OCI-LY7 (cell line): ENCODE results near the gene ST6GALNAC2.

Experiments used
- EZH2phosphoT487 ChIP-seq: fragments of 200-600 bp; sonication (generic); IDR thresholded peaks from 2 replicates; pipeline ENCODE4 v1.6.1; 2018; ENCODE audit warnings: low read depth, borderline replicate concordance, mild to moderate bottlenecking, mixed run types, antibody characterized with exemption, low read length, moderate library complexity, mixed read lengths
- TF ChIP-seq, protein P1 (sequence below): fragments of 200-600 bp; sonication (generic); conservative IDR thresholded peaks from 2 replicates; pipeline ENCODE4 v1.5.1; 2014; ENCODE audit warnings: mild to moderate bottlenecking, antibody characterized with exemption, low read length, moderate library complexity, mixed read lengths

DNA sequence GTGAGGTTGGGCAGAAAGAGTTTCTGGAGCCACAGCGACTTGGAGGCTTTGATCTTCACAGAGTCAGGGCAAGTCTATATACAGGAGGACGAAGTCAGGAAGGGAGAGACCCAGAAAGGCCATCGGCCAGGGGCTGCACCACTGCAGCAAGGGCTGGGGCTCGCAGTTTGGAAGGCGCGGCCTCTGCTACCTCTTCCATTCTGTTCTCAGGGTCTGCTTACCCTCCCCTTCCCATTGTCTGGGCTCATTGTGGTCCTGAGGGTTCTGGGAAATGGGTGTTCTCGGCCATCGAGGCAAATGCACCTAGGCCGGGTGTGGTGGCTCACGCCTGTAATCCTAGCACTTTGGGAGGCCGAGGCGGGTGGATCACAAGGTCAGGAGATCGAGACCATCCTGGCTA is 41.9 kb upstream of the ST6GALNAC2 start:
- TF ChIP-seq, protein P1, sequence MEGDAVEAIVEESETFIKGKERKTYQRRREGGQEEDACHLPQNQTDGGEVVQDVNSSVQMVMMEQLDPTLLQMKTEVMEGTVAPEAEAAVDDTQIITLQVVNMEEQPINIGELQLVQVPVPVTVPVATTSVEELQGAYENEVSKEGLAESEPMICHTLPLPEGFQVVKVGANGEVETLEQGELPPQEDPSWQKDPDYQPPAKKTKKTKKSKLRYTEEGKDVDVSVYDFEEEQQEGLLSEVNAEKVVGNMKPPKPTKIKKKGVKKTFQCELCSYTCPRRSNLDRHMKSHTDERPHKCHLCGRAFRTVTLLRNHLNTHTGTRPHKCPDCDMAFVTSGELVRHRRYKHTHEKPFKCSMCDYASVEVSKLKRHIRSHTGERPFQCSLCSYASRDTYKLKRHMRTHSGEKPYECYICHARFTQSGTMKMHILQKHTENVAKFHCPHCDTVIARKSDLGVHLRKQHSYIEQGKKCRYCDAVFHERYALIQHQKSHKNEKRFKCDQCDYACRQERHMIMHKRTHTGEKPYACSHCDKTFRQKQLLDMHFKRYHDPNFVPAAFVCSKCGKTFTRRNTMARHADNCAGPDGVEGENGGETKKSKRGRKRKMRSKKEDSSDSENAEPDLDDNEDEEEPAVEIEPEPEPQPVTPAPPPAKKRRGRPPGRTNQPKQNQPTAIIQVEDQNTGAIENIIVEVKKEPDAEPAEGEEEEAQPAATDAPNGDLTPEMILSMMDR, result no peak
- no peak for TF ChIP-seq EZH2phosphoT487
